ENCODE results near the gene PREP.

The PREP gene

GRCh38 chr6:105401247-105402089 lies 1.4 kb downstream of the PREP start:
- intact Hi-C loops (cut with DNase I), result loop anchor here (10.0 kb wide), 1 partner anchor 307 kb away; no protein-coding TSS in a partner anchor
- DNase-seq, result no peak

GRCh38 chr6:105400501-105400900 lies 2.4 kb downstream of the PREP start:
- intact Hi-C loops (cut with DNase I), result loop anchor here (10.0 kb wide), 1 partner anchor 306 kb away; no protein-coding TSS in a partner anchor

GRCh38 chr6:105398859-105399258 lies 4.0 kb downstream of the PREP start:
- DNase-seq, result no peak
- intact Hi-C loops (cut with DNase I), result no loop called here

More at GRCh38 chr6:105400501-105400900, 2.4 kb downstream of the PREP start:
- DNase-seq, result no peak

DNA sequence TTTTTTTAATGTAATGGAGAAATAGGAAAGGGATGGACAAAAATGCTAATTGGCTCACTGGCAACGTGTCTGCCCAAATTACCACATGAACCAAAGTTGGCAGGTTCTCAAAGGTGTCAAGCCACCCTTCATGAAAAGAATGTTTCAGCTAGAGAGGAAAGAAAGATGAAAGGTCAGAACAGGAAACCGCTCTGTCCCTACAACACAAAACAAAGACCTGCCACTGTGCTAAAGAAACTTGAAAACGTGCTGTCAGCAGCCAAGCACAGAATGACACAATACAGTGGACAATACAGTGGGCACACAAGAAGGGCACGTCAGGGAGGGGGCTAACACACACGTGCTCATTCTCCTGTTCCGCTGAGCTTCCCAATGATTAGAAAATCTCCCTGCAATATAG lies 4.9 kb downstream of the PREP start:
- intact Hi-C loops (cut with DNase I), result no loop called here
- peak in 8 of 42 donors; percentile 8 to 36 (median 16) for DNase-seq

- intact Hi-C loops (cut with DNase I), result no loop called here
Observed at GRCh38 chr6:105391705-105392104, 11.2 kb downstream of the PREP start.

GRCh38 chr6:105389543-105389942 lies 13.3 kb downstream of the PREP start:
- DNase-seq, result peak in 5 of 42 donors; percentile 11 to 40 (median 17)
- intact Hi-C loops (cut with DNase I), result no loop called here

More at GRCh38 chr6:105391705-105392104, 11.2 kb downstream of the PREP start:
- no peak for DNase-seq

GRCh38 chr6:105388392-105388791 lies 14.5 kb downstream of the PREP start:
- intact Hi-C loops (cut with DNase I), result no loop called here

GRCh38 chr6:105384004-105384403 lies 18.9 kb downstream of the PREP start:
- DNase-seq, result no peak
- intact Hi-C loops (cut with DNase I), result no loop called here

More at GRCh38 chr6:105388392-105388791, 14.5 kb downstream of the PREP start:
- no peak for DNase-seq

GRCh38 chr6:105382958-105383357 lies 19.9 kb downstream of the PREP start:
- no peak for DNase-seq
- intact Hi-C loops (cut with DNase I), result no loop called here

- intact Hi-C loops (cut with DNase I), result no loop called here
- no peak for DNase-seq
Observed at GRCh38 chr6:105382496-105382895, 20.4 kb downstream of the PREP start.

GRCh38 chr6:105380634-105381033 lies 22.2 kb downstream of the PREP start:
- intact Hi-C loops (cut with DNase I), result no loop called here
- DNase-seq, result no peak

DNA sequence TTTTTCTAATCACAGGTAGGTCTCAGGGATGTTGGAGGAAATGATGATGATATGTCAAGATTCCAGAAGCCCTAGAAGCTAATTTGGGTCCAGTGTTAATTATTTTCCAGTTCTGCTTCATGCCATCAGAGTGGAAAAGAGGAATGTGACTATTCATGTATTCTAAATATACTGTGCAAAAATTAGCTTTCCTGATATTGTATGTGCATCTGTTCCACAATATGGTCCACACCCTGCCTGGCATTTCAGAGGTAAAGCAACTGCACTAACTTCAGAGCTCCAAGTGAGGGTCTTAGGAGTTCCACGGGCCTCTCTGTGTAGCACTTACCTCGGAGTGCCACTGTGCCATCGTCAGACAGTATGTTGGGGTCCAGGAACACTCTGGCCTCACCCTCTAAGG lies 27.1 kb downstream of the PREP start:
- DNase-seq, result no peak

DNA sequence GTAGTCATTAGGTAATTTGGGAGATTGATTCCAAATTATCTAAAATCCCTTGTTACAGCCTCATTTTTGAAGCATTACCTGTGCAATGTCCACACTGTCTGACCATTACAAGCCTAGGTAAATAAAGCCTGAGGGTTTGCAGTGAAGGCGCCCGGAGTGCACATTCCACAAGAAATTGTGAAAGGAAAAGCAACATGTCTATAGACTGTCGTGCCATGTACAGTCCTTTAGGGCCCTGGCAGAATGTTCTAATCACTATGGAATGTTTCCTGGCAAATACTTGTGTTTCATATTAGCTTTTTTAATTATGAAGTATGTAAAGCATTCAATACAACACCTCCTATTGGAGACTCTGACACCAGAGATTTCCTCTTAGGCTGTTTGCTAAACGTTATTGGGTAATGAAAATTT lies 28.9 kb downstream of the PREP start:
- intact Hi-C loops (cut with DNase I), result no loop called here
- no peak for DNase-seq

More for the DNA sequence above, 27.1 kb downstream of the PREP start:
- intact Hi-C loops (cut with DNase I), result no loop called here

- DNase-seq, result no peak
- intact Hi-C loops (cut with DNase I), result no loop called here
Observed at GRCh38 chr6:105373481-105373880, 29.4 kb downstream of the PREP start.

DNA sequence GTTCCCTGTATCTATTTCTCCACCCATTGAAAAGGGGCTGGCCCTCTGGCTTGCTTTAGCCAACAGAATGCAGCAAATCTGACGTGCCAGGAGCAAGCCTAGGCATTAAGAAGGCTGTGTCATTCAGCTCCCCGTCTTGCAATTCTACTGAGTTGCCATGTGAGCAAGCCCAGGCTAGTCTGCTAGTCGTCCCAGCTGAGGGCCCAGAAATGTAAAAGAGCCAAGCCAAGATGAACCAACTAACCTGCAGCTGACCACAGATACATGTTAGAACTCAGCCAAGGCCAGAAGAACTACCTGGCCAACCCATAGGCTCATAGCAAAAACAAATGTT lies 30.1 kb downstream of the PREP start:
- intact Hi-C loops (cut with DNase I), result no loop called here
- DNase-seq, result no peak

GRCh38 chr6:105372142-105372848 lies 30.6 kb downstream of the PREP start:
- intact Hi-C loops (cut with DNase I), result no loop called here
- DNase-seq, result no peak

DNA sequence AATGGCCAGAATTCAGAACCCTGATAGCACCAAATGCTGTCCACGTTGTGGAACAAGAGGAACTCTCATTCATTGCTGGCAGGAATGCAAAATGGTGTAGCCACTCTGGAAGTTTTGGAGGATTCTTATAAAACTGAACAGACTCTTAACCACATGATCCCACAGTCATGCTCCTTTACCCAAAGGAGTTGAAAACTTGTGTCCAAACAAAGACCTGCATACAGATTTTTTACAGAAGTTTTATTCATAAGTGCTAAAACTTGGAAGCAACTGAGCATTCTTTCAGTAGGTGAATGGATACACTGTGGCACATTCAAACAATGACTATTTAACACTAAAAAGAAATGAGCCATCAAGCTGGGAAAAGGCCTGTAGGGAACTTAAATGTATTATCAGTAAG lies 32.5 kb downstream of the PREP start:
- no peak for DNase-seq
- intact Hi-C loops (cut with DNase I), result no loop called here

DNA sequence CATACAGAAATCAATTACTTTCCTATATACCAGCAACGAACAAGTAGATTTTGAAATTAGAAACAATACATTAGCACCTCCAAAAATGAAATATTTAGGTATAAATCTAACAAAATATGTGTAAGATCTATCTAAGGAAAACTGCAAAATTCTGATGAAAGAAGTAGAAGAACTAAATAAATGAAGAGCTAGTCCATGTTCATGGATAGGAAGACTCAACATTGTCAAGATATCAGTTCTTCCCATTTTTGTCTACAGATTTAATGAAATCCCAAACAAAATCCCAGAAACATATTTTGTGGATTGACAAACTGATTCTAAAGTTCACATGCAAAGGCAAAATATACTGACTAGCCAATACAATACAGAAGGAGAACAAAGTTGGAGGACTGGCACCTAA lies 33.7 kb downstream of the PREP start:
- no peak for DNase-seq
- intact Hi-C loops (cut with DNase I), result no loop called here

GRCh38 chr6:105364243-105364642 lies 38.6 kb downstream of the PREP start:
- intact Hi-C loops (cut with DNase I), result loop anchor here (5.0 kb wide), 1 partner anchor 277 kb away; no protein-coding TSS in a partner anchor
- no peak for DNase-seq

DNA sequence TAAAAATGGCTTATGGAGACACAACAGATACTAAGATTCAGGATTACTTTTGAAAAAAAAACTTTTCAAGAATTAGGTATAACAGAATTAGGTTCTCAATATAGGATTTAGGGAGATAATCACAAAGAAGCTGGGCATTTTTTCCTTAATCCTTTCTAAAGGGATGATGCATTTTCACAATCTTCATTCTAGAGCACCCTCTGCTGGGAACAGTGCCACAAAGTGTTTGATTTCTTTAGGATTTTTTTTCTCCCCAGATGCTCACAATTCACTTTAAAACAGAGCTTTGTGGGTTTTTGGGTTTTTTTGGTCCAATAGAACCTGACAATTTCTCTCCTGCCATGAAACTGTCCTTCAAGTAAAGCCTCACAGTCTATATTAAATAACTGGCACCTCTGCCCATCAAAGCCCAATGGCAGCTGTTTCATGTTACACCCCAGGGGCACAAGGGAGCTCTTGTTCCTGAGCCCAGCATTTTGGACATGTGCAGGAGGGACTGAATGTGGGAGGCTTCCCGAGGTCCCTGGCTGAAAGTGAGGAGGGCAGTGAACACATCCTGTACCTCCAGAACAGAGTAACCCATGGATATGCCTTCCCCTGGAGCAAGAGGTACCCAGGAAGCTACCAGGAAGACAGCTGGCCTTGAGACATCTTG lies 39.7 kb downstream of the PREP start:
- peak in 12 of 42 donors; percentile 10 to 55 (median 38) for DNase-seq
- intact Hi-C loops (cut with DNase I), result loop anchor here (5.0 kb wide), 1 partner anchor 276 kb away; no protein-coding TSS in a partner anchor
